Common myeloid progenitor, CD34-positive (primary cell): ENCODE results near the gene PLEKHA7.
"Not testable (repeated sequence)": the region's sequence is repeated elsewhere in the genome, so short reads cannot be mapped to it uniquely, and the experiment has no call there.

ENCODE experiments used
- CTCF ChIA-PET: fragments of 350-600 bp; sonication (Branson Sonifier 250); formaldehyde crosslinking; loops from one replicate; lab custom pipeline; 2021; ENCODE audit warnings: antibody characterized with exemption; lab: Charles Lee
- POLR2A ChIA-PET: fragments of 350-600 bp; sonication (Branson Sonifier 250); formaldehyde crosslinking; loops from one replicate; lab custom pipeline; 2021; ENCODE audit warnings: antibody characterized with exemption; lab: Charles Lee
- DNase-seq, 3 donors: peaks; one replicate each; pipeline versions ENCODE4 v3.0.0 to v3.0.0-alpha.2; 2013
- H3K27ac ChIP-seq, 2 experiments: 1 replicate in 1 of 2; 2 replicates in 1 of 2; pipeline ENCODE4 v1.7.0; 2013; ENCODE audit warnings: inconsistent platforms in 2 of 2, low read length in 2 of 2, mild to moderate bottlenecking in 2 of 2, low read depth in 1 of 2, moderate library complexity in 1 of 2; ENCODE audit not compliant: severe bottlenecking in 2 of 2, insufficient read depth in 1 of 2, poor library complexity in 1 of 2
- H3K27me3 ChIP-seq, 5 experiments: replicated peaks in 2 of 5; 1 replicate in 3 of 5; 2 replicates in 2 of 5; pipeline versions ENCODE4 v1.6.1 to v1.7.0; 2013; ENCODE audit warnings: low read length in 4 of 5, mild to moderate bottlenecking in 2 of 5, moderate library complexity in 2 of 5, inconsistent platforms in 1 of 5; ENCODE audit not compliant: insufficient read depth in 5 of 5, control insufficient read depth in 4 of 5
- H3K36me3 ChIP-seq, 4 experiments: 1 replicate in 2 of 4; 2 replicates in 2 of 4; pipeline versions ENCODE4 v1.6.1 to v1.7.0; 2013; ENCODE audit warnings: low read length in 3 of 4, control low read depth in 1 of 4, mild to moderate bottlenecking in 1 of 4; ENCODE audit not compliant: control insufficient read depth in 4 of 4, insufficient read depth in 4 of 4
- H3K4me1 ChIP-seq, 4 experiments: 1 replicate in 3 of 4; 2 replicates in 1 of 4; pipeline versions ENCODE4 v1.6.1 to v1.7.1; 2013; ENCODE audit warnings: low read length in 3 of 4, mild to moderate bottlenecking in 3 of 4, control low read depth in 1 of 4, inconsistent platforms in 1 of 4, moderate library complexity in 1 of 4; ENCODE audit not compliant: control insufficient read depth in 4 of 4, insufficient read depth in 4 of 4; ENCODE audit errors: control extremely low read depth in 1 of 4
- H3K4me3 ChIP-seq, 7 experiments: 1 replicate in 4 of 7; 2 replicates in 3 of 7; pipeline versions ENCODE4 v1.5.1 to v1.7.0; 2013; ENCODE audit warnings: mild to moderate bottlenecking in 7 of 7, low read length in 6 of 7, moderate library complexity in 6 of 7, inconsistent platforms in 2 of 7, low read depth in 2 of 7, control low read depth in 1 of 7; ENCODE audit not compliant: insufficient read depth in 4 of 7, control insufficient read depth in 1 of 7; ENCODE audit errors: extremely low read depth in 1 of 7
- H3K9me3 ChIP-seq, 5 experiments: 1 replicate in 4 of 5; 2 replicates in 1 of 5; pipeline versions ENCODE4 v1.6.1 to v1.7.1; 2013; ENCODE audit warnings: low read length in 4 of 5, mild to moderate bottlenecking in 2 of 5, inconsistent platforms in 1 of 5, low read depth in 1 of 5, moderate library complexity in 1 of 5; ENCODE audit not compliant: control insufficient read depth in 4 of 5, insufficient read depth in 2 of 5; ENCODE audit errors: control extremely low read depth in 1 of 5
- WGBS: methylation state at CpG from one replicate; pipeline ENCODE4 v1.1.5; 2013; ENCODE audit not compliant: insufficient coverage; 5-methylcytosine and 5-hydroxymethylcytosine counted together

Gene PLEKHA7

GRCh38 chr11:16871368-16871767 is 142.8 kb downstream of the PLEKHA7 start:
- Histone ChIP-seq H3K4me1 (peaks cover 0 to 2% (median 0%) of the 10 kb centered on the region in 4 experiments), H3K4me3 (no peak overlapping the region), H3K9me3 (no peaks in the 10 kb centered on the region), H3K36me3 (no peaks in the 10 kb centered on the region), H3K27ac (no peak overlapping the region), H3K27me3 (peaks cover 0 to 2% (median 0%) of the 10 kb centered on the region in 5 experiments)
- ChIA-PET POLR2A (no interaction called here), CTCF (interaction anchor here (1.3 to 2.1 kb wide), 2 partner anchors 11 to 51 kb away, joined by 3 to 11 read pairs; no protein-coding TSS in a partner anchor)
- no peak for DNase-seq
- WGBS, result 94% methylated on average over 4 of the region's 5 CpGs

- Histone ChIP-seq H3K27me3 (no peaks in the 10 kb centered on the region), H3K27ac (no peak overlapping the region), H3K9me3 (no peaks in the 10 kb centered on the region), H3K4me3 (no peak overlapping the region), H3K4me1 (peaks cover 0 to 2% (median 1%) of the 10 kb centered on the region in 4 experiments), H3K36me3 (no peaks in the 10 kb centered on the region)
- WGBS, result no CpG with 5 or more reads among the region's 1 CpG
- ChIA-PET CTCF (interaction anchor here (0.7 to 1.2 kb wide), 2 partner anchors 15 to 201 kb away, joined by 3 read pairs; no protein-coding TSS in a partner anchor), POLR2A (no interaction called here)
- no peak for DNase-seq
Measured at GRCh38 chr11:16867097-16867496, 147.1 kb downstream of the PLEKHA7 start.

GRCh38 chr11:16864428-16864827 is 149.8 kb downstream of the PLEKHA7 start:
- CTCF ChIA-PET, result interaction anchor here (1.5 to 1.7 kb wide), 2 partner anchors 10 kb away, joined by 3 to 10 read pairs; no protein-coding TSS in a partner anchor
- H3K4me1 ChIP-seq, result peaks cover 0 to 10% (median 7%) of the 10 kb centered on the region in 4 experiments
- H3K27me3 ChIP-seq, H3K27ac ChIP-seq, H3K4me3 ChIP-seq, H3K36me3 ChIP-seq, DNase-seq, POLR2A ChIA-PET, H3K9me3 ChIP-seq: not testable (repeated sequence)
- 83% methylated on average over 1 of the region's 1 CpG for WGBS

- ChIA-PET POLR2A (no interaction called here), CTCF (no interaction called here)
- Histone ChIP-seq H3K9me3 (no peaks in the 10 kb centered on the region), H3K4me1 (peaks cover 0 to 10% (median 7%) of the 10 kb centered on the region in 4 experiments), H3K4me3 (no peak overlapping the region), H3K27ac (no peak overlapping the region), H3K36me3 (no peaks in the 10 kb centered on the region), H3K27me3 (no peaks in the 10 kb centered on the region)
- DNase-seq, result no peak
- WGBS, result 82% methylated on average over 10 of the region's 10 CpGs
Measured at GRCh38 chr11:16863389-16863788, 150.8 kb downstream of the PLEKHA7 start.

- ChIA-PET CTCF (no interaction called here), POLR2A (no interaction called here)
- no peak overlapping the region for H3K4me3 ChIP-seq
- H3K36me3 ChIP-seq, result no peaks in the 10 kb centered on the region
- DNase-seq, result no peak
- H3K27ac ChIP-seq, result no peak overlapping the region
- H3K27me3 ChIP-seq, result no peaks in the 10 kb centered on the region
- peaks cover 0 to 10% (median 7%) of the 10 kb centered on the region in 4 experiments for H3K4me1 ChIP-seq
- WGBS, result 97% methylated on average over 3 of the region's 3 CpGs
- no peaks in the 10 kb centered on the region for H3K9me3 ChIP-seq
Measured at GRCh38 chr11:16862726-16863125, 151.5 kb downstream of the PLEKHA7 start.

- WGBS, result 83% methylated on average over 2 of the region's 3 CpGs
- no peaks in the 10 kb centered on the region for H3K9me3 ChIP-seq
- POLR2A ChIA-PET, result no interaction called here
Measured at GRCh38 chr11:16861862-16862261, 152.4 kb downstream of the PLEKHA7 start.

GRCh38 chr11:16860617-16861016 is 153.6 kb downstream of the PLEKHA7 start:
- H3K27me3 ChIP-seq, result no peaks in the 10 kb centered on the region
- H3K27ac ChIP-seq, result no peak overlapping the region
- H3K4me1 ChIP-seq, result peaks cover 0 to 10% (median 6%) of the 10 kb centered on the region in 4 experiments
- 80% methylated on average over 1 of the region's 1 CpG for WGBS
- DNase-seq, result no peak
- H3K9me3 ChIP-seq, result no peaks in the 10 kb centered on the region
- no peak overlapping the region for H3K4me3 ChIP-seq
- ChIA-PET POLR2A (no interaction called here), CTCF (interaction anchor here (1.1 kb wide), 1 partner anchor 9 kb away, joined by 3 read pairs; no protein-coding TSS in a partner anchor)
- H3K36me3 ChIP-seq, result no peaks in the 10 kb centered on the region

More at GRCh38 chr11:16861862-16862261, 152.4 kb downstream of the PLEKHA7 start:
- H3K4me1 ChIP-seq, result peaks cover 0 to 10% (median 6%) of the 10 kb centered on the region in 4 experiments
- DNase-seq, result peak in 1 of 3 donors; percentile 8
- H3K27me3 ChIP-seq, result no peaks in the 10 kb centered on the region
- no peaks in the 10 kb centered on the region for H3K36me3 ChIP-seq
- no peak overlapping the region for H3K27ac ChIP-seq
- CTCF ChIA-PET, result interaction anchor here (1.1 kb wide), 1 partner anchor 10 kb away, joined by 3 read pairs; no protein-coding TSS in a partner anchor
- no peak overlapping the region for H3K4me3 ChIP-seq
